Measurements from ENCODE around the gene REC114.
"Not testable (repeated sequence)": the region's sequence is repeated elsewhere in the genome, so short reads cannot be mapped to it uniquely, and the experiment has no call there.

The REC114 gene

GRCh38 chr15:73455876-73456275, 12.9 kb downstream of the REC114 start:
- DNase-seq (ENCODE audit: low read depth in 4 of 4, low spot score in 1 of 4), result no peak

DNA sequence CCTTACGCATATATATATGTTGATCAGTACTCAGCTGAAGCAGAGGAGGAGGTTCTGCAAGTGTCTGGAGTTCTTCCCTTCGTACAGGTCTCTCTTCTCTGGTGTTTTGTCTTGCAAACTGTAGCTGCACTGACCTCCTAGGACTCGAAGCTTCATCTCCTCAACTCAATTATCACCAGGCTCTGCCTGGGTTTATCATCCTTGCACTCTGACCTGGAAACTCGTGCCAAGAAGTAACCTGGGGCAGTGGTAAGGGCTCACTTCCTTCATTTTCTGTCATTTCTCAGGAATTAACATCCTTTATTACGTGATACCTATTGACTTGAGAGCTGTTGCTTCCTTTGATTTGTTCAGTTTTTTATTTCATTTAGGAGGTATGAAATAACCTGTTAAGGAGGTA, 14.4 kb downstream of the REC114 start:
- no peak for DNase-seq (ENCODE audit: low read depth in 4 of 4, low spot score in 1 of 4)

GRCh38 chr15:73460662-73461061, 17.7 kb downstream of the REC114 start:
- DNase-seq (ENCODE audit: low read depth in 4 of 4, low spot score in 1 of 4), result no peak

GRCh38 chr15:73464602-73465001, 21.6 kb downstream of the REC114 start:
- DNase-seq (ENCODE audit: low read depth in 4 of 4, low spot score in 1 of 4), result no peak

GRCh38 chr15:73467758-73468157, 24.8 kb downstream of the REC114 start:
- no peak for DNase-seq (ENCODE audit: low read depth in 4 of 4, low spot score in 1 of 4)

GRCh38 chr15:73474785-73475184, 31.8 kb downstream of the REC114 start:
- no peak for DNase-seq (ENCODE audit: low read depth in 4 of 4, low spot score in 1 of 4)

GRCh38 chr15:73476704-73477216, 33.8 kb downstream of the REC114 start:
- no peak for DNase-seq (ENCODE audit: low read depth in 4 of 4, low spot score in 1 of 4)

DNA sequence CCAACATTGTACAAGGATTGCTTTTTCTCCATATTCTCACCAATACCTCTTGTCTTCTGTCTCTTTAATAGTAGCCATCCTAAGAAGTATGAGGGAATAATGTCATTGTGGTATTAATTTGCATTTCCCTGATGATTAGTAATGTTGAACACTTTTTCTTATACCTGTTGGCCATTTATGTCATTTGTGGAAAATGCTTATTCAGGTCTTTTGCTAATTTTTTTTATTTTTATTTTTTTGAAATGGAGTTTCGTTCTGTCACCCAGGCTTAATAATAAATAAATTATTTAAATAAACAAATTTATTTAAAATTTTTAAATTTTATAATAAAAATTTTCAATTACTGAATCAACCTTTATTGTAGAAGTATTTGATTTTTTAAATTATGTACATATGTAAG, 37.1 kb downstream of the REC114 start:
- DNase-seq (ENCODE audit: low read depth in 4 of 4, low spot score in 1 of 4), result no peak

DNA sequence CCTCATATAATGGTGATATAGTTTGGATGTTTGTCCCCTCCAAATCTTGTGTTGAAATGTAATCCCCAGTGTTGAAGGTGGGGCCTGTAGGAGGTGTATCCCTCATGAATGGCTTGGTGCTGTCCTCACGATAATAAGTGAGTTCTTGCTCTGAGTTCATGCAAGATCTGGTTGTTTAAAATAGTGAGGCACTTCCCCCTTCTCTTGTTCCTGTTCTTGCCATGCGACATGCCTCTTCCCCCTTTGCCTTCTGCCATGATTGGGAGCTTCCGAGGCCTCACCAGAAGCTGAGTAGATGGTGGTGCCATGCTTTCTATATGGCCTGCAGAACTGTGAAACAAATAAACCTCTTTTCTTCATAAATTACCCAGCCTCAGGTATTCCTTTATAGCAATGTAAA, 39.2 kb downstream of the REC114 start:
- DNase-seq (ENCODE audit: low read depth in 4 of 4, low spot score in 1 of 4), result no peak

DNA sequence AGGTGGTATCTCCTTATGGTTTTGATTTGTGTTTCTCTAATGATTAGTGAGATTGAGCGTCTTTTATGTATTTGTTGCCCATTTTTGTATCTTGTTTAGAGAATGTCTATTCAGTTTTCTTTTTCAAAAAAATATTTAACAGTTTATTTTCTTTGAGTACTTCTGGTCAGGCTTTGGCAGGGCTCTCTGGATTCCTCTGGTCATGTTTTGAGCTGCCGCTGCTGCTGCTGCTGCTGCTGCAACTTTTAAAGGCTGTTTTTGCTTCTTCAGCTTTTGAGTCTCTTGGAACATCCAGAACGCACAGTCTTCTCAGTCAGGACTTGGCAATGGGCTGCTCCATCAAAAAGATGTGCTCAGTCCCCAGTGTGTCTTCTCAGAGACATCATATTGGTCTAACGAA, 40.1 kb downstream of the REC114 start:
- no peak for DNase-seq (ENCODE audit: low read depth in 4 of 4, low spot score in 1 of 4)

GRCh38 chr15:73485372-73485771, 42.4 kb downstream of the REC114 start:
- no peak for DNase-seq (ENCODE audit: low read depth in 4 of 4, low spot score in 1 of 4)

GRCh38 chr15:73485885-73486284, 42.9 kb downstream of the REC114 start:
- DNase-seq (ENCODE audit: low read depth in 4 of 4, low spot score in 1 of 4), result not testable (repeated sequence)

DNA sequence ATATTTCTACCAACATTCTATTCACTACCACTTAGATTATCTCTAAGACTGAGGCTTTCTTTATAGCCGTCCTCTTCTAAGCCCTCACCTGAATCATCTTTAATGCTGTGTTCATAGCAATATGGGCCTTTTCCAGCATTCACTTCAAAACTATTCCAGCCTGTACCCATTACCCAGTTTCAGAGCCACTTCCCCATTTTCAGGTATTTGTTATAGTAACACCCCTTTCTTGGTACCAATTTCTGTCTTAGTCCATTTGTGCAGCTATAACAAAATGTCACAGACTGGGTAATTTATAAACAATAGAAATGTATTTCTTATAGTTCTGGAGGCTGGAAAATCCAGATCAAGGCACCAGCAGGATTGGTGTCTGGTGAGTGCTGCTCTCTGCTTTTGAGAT, 45.7 kb downstream of the REC114 start:
- no peak for DNase-seq (ENCODE audit: low read depth in 4 of 4, low spot score in 1 of 4)

- no peak for DNase-seq (ENCODE audit: low read depth in 4 of 4, low spot score in 1 of 4)
Observed at GRCh38 chr15:73493922-73494321, 51.0 kb downstream of the REC114 start.

GRCh38 chr15:73495181-73495580, 52.2 kb downstream of the REC114 start:
- no peak for DNase-seq (ENCODE audit: low read depth in 4 of 4, low spot score in 1 of 4)

DNA sequence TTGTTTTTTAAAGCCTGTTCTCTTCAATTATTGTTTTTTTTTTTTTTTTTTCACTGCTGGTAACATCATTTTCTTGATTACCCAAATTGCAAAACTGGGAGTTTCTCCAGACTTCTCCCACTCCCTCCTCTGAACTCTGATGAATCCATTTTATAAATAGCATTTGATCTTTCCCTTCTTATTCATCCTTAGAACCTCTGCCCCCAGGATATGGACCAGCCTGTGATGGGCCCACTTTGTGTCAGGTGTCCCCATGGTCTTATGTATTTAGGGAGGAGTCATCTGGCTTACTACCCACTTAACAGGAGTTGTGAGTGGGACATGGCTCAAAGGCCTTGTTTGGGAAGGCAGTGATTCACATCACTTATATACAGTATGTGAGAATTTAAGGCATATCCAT, 57.7 kb downstream of the REC114 start:
- DNase-seq (ENCODE audit: low read depth in 4 of 4, low spot score in 1 of 4), result no peak

GRCh38 chr15:73504885-73505284, 61.9 kb downstream of the REC114 start:
- no peak for DNase-seq (ENCODE audit: low read depth in 4 of 4, low spot score in 1 of 4)

GRCh38 chr15:73515527-73515926, 72.6 kb downstream of the REC114 start:
- DNase-seq (ENCODE audit: low read depth in 4 of 4, low spot score in 1 of 4), result no peak

DNA sequence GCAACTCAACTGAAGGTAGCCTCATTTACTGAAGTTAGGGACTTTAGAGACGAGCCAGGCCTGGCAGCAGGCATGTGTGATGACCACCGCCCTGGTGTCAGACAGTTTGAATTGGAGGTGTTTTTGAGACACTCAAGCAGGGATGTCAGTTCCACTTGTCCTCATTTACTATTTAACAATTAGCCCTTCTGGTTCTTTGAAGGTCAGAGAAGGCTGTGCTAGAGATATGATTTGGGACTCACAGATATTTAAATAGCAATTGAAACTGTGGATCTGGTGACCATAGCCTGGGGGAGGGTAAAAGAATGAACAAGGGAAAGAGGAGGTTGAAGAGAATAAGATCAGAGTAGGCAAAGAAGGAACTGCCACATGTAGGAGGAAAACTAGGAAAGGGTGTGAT, 74.6 kb downstream of the REC114 start:
- no peak for DNase-seq (ENCODE audit: low read depth in 4 of 4, low spot score in 1 of 4)

GRCh38 chr15:73518180-73518862, 75.4 kb downstream of the REC114 start:
- DNase-seq (ENCODE audit: low read depth in 4 of 4, low spot score in 1 of 4), result no peak

- no peak for DNase-seq (ENCODE audit: low read depth in 4 of 4, low spot score in 1 of 4)
Observed at GRCh38 chr15:73518876-73519733, 76.1 kb downstream of the REC114 start.

DNA sequence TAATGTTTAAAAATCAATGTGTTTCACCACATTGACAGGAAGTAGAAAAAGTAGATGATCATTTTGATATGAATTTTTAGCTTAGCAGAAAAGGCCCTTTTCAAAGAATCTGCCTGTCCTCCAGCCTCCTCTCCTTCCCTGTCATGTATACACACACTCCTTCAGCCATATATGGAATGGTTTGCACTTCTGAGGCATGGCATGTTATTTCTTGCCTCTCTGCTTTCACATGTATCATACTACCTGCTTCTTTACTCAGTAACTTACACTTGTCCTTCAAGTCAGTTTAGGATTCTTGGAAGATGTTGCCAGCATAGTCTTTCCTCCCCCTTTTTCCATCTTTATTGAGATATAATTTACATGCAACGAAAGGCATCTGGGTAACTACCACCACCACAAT, 79.0 kb downstream of the REC114 start:
- DNase-seq (ENCODE audit: low read depth in 4 of 4, low spot score in 1 of 4), result no peak
